Stimulated activated CD4-positive, alpha-beta T cell treated with anti-CD3 and anti-CD28 coated beads, Interleukin-2, amount 100 ng/mL, for 4 hours (primary cell): ENCODE data around the gene FOXP1.

Experiments
- DNase-seq: peaks from one replicate; pipeline ENCODE4 v3.0.0-alpha.2; 2020; ENCODE audit warnings: low read depth

The FOXP1 gene

GRCh38 chr3:71505767-71506350, 77.7 kb downstream of the FOXP1 start:
- DNase-seq: no peak

GRCh38 chr3:71504250-71505036, 79.1 kb downstream of the FOXP1 start:
- DNase-seq: peak; percentile 58

- no peak for DNase-seq
Observed at GRCh38 chr3:71503525-71504249, 79.8 kb downstream of the FOXP1 start.

DNA sequence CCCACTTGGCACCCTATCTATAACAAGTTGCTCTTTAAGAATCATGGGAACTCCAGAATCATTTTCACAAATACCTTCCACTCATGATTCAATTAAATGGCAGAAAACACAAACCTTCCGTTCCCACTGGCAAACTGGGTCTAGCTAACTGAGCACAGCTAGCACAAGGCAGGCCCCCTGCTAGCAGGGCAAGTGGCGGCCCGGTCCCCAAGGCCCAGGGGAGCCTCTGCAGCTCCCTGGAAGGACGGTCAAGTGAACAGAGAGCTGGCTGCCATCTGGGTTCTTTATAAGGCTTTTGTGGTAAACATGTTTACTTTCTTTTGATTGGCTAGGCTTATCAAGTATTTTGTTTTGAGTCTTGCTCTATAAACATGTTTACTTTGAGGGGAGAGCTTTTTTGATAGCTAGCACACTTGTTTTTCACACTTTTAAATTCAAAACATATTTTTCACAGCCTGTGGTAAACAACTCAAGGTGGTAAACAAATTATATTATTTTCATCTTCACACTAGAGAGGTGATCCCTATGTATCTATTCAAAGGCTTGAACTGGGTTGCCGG, 81.4 kb downstream of the FOXP1 start:
- DNase-seq: no peak

GRCh38 chr3:71500696-71501095, 82.8 kb downstream of the FOXP1 start:
- DNase-seq: no peak

- DNase-seq: no peak
Observed at GRCh38 chr3:71499227-71499876, 84.2 kb downstream of the FOXP1 start.

GRCh38 chr3:71498543-71498942, 85.0 kb downstream of the FOXP1 start:
- no peak for DNase-seq

DNA sequence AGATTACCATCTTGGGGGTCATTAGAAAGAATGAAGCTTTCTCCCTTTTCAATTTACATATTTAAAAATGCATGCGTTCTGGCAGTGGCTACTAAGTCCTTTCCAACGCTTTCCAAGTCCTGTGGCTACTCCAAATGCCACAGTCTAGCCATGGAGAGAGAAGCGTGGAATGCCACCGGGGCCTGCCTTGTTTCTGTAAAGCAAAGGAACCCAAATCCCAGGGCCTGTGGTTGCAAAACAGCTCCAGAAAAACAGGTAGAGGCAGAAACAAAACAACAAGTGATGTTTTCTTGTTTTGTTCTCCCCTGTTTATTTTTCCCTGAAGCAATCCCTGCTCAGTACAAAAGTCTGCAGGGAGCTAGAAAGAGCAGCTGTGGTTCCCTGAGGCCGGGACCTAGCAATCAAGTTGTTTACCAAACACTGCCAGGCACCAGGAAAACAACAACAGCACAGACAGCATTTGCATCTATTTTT, 85.5 kb downstream of the FOXP1 start:
- no peak for DNase-seq

- no peak for DNase-seq
Observed at GRCh38 chr3:71497367-71497897, 86.1 kb downstream of the FOXP1 start.

- no peak for DNase-seq
Observed at GRCh38 chr3:71495708-71496472, 87.6 kb downstream of the FOXP1 start.

DNA sequence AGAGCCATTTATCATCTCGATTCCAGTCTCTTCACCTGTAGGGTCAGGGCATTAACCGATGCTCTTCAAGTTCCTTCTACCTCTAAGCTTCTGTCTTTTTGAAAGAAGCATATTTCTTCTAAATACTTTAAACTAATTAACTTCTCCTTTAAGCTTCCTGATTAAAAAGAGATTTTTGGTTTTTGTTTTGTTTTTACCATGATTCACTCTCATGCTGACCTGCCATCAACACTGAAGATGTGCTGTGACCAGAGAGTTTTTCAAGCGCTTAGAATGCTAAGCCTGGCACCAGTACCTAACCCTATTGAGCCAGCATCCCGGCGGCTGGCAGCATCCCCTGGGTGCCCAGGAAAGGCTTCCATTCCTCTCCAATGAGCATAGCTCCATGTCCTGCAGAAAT, 89.3 kb downstream of the FOXP1 start:
- no peak for DNase-seq

DNA sequence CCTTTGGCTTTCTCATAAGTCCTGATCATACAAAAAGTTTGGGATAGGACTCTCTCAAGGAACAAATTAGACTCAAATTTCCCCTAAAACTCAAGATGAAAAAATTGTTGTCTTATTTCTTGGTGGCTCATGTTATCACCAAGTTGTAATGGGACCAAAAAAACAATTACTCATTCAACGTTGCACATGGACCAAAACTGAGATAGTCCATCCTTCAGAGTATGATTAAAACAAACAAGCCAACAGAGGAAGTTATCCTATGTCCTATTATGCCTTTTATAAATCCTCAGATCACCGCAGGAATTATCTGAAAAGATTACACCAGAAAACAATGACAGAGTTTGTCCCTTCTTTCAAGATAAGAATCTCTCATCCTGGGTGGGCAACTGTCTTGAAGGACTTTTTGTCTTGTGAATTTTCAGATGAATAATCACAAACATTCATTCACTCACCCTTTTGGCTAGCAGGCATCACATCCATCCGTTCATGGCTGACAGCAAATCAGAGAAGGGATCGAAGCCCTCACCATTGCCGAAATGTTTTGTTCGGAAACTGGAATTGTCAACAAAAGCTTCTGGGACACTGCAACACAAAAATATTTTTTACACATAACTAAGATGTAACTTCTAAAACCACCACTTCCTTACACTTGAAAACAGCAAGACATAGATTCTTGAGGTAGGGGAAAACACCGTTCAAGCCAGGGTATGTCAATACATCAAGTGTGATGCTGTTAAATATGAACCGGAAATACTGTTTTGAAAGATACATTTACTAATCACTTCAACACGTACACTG, 90.4 kb downstream of the FOXP1 start:
- DNase-seq: no peak

DNA sequence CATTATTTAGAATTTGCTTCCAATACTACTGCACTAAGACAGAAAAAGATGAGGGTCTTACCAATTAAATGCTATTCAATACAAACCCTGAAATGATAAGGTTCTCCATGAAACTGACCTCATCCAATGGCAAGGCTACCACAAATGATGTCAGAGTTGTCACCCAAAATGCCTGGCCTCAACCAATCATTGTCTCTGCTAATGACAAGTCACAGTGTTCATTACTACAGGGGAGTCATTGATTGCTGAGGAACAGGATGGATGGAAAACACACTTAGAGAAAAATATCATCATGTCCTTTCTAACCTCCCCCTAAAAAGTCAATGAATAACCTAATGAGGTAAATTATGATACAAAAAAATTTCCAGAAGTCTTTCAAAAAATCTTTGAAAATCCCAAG, 91.0 kb downstream of the FOXP1 start:
- DNase-seq: no peak

GRCh38 chr3:71491154-71491752, 92.3 kb downstream of the FOXP1 start:
- DNase-seq: no peak

- no peak for DNase-seq
Observed at GRCh38 chr3:71490692-71491091, 92.8 kb downstream of the FOXP1 start.

DNA sequence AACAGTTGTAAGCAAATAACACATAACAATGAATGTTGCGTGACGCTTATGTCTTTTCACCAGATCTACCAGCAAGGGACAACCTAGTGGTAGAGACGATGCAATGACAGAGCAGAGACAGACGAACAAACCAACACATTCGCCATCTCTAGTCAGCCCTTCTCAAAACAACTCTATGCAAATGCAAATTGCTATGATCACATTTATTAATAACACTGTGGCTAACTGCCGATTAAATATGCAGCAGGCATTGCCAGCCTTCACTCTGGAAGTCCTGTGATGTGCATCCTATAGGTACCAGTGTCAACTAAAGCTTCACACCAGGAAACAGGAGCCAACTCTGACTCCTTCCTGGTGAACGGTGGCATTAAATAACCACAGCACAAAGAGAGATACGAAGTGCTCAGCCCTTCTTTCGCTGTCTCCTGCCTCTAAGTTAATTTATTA, 94.2 kb downstream of the FOXP1 start:
- no peak for DNase-seq

GRCh38 chr3:71488882-71489281, 94.6 kb downstream of the FOXP1 start:
- DNase-seq: no peak

- DNase-seq: peak; percentile 24
Observed at GRCh38 chr3:71488391-71488809, 95.1 kb downstream of the FOXP1 start.

DNA sequence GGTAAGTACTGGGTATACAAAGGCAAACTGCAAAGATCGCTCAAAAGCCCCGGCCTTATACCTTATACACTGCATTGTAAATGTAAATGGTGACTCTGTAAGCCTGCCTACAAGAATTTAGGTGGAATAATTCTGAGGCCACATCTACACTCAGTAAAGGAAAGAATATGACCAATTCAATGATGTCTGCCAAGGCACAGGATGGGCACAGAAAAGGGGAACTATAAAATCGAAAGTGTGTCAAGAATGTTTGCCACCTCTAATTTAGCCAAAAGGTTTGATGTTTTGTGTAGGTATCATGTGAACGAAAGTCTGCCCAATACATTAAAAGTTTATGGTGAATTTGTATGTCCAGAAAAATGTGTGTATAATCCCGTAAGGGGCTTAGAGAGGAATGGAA, 96.1 kb downstream of the FOXP1 start:
- no peak for DNase-seq

GRCh38 chr3:71486831-71487230, 96.7 kb downstream of the FOXP1 start:
- DNase-seq: no peak
